SK-N-MC (cell line): ENCODE data around the gene ZNF500.

Experiments
- EZH2 ChIP-seq: fragments of 200-600 bp; sonication (generic); IDR thresholded peaks from one replicate; pipeline ENCODE4 v1.6.1; 2017; ENCODE audit warnings: antibody characterized with exemption
- POLR2AphosphoS5 ChIP-seq: IDR thresholded peaks from 2 replicates; pipeline ENCODE4 v1.6.1; 2012; ENCODE audit warnings: mild to moderate bottlenecking, low read depth, low read length, borderline replicate concordance

DNA sequence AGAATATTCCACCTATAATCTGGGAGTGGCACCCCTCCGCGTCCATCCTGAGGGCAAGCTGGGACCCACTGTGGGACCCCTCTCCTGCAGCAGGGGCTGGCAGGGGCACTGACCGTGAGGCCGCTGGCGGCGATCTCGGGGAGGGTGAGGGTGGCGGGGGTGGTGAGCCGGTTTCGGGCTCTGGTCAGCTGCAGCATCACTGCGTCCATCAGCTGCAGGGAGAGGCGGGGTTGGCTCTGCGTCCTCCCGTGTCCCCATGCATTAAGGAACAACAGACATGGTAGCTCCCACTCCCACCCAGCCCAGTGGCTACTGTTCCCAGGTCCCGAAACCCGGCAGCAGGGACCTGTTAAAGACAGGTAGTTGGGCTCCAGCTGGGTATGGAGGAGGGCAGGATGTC lies 31.5 kb upstream of the ZNF500 start:
- TF ChIP-seq POLR2AphosphoS5 (no peak), EZH2 (no peak)
